Fibroblast of skin of back (primary cell): ENCODE data around the gene CXCR3.
A peak's percentile ranks its signal among the peaks of the same experiment; 100 is the strongest.
"Not testable (repeated sequence)": the region's sequence is repeated elsewhere in the genome, so short reads cannot be mapped to it uniquely, and the experiment has no call there.

Experiments used
- DNase-seq: peaks from one replicate; pipeline ENCODE4 v3.0.0-alpha.2; 2013

Gene CXCR3

GRCh38 chrX:71636438-71637252, 18.3 kb upstream of the CXCR3 start:
- peak; percentile 0 for DNase-seq

- DNase-seq, result no peak
Observed at GRCh38 chrX:71634366-71634765, 16.1 kb upstream of the CXCR3 start.

- DNase-seq, result no peak
Observed at GRCh38 chrX:71632923-71633657, 14.8 kb upstream of the CXCR3 start.

DNA sequence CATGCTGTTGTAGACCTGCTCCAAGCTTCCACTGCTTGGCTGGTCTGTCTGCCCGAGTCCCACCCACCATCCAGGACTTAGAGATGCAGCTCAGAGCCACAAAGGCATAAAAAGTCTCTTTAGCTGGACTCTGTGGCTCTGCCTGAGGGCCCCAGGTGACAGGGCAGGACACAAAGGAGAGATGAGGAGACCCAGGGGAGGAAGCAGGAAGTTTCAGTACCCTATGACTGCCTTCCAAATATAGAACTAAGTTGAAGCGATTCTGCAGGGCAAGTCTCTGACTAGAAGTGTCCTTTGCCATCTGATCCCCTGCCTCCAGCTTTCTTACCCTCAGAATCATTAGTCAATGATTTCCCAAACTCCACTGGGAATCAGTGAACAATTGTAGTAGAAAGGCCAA, 11.2 kb upstream of the CXCR3 start:
- DNase-seq, result no peak

DNA sequence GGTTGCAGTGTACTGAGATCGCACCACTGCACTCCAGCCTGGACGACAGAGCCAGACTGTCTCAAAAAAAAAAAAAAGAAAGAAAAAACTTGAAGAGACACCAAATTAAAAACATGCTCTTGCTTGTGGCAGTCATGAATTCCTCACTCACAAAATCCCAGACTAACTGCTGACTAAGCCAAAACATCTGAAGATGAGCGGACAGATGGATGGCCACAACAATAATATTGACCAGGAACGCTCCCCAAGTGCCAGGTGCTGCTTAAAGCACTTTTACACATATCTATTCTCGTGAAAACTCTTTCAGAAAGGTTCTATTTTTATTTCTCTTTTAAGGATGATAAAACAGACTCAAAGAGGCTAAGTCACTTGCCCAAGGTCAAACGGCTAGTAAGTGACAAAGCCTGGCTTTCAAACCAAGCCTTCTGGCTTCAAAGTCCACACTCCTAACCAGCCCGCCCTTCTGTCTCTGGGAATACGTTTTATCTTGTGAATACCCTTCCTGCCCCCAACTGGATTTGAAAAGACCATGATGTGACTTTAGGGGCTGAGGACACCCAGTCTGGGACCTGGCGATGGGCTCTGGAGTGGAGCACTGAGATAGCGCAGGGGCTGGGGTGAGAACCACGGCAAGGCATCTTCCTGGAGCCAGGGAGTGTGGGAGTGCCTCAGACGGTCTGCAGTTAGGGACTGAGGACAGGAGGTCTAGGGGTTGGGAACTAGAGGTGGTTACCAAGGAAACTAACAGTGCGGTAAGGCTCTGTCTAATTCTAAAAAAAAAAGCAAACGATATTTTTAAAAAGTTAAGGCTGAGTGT, 9.5 kb upstream of the CXCR3 start:
- no peak for DNase-seq

GRCh38 chrX:71626576-71626975, 8.3 kb upstream of the CXCR3 start:
- DNase-seq, result no peak

- no peak for DNase-seq
Observed at GRCh38 chrX:71625471-71625870, 7.2 kb upstream of the CXCR3 start.

GRCh38 chrX:71623714-71624113, 5.4 kb upstream of the CXCR3 start:
- DNase-seq, result no peak

GRCh38 chrX:71622576-71623450, 4.5 kb upstream of the CXCR3 start:
- DNase-seq, result peak; percentile 58

DNA sequence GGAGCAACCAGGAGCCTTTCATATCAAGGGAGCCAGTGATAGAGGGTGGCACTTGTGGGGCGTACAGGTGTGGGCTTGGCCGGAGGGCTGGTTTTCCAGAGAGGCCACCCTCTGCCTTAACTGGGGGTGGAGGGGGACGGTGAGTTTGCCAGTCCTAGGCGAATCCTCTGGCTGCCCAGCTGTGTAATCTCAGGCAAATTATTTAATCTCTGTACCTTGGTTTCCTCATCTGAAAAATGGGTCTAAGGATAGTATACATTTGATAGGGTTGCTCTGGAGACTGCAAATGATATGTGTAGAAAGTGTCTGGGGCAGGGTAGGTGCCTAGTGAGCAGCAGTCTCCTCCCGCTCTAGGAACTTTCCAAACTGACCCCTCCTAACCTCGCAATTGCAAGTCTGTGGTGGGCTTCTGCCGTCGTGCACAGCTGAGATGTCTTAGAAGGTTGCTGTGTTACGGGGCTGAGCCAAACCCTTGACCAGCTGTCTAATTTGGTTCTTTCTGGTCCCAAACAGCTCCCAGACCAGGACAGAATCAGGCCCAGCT, 3.8 kb upstream of the CXCR3 start:
- no peak for DNase-seq

DNA sequence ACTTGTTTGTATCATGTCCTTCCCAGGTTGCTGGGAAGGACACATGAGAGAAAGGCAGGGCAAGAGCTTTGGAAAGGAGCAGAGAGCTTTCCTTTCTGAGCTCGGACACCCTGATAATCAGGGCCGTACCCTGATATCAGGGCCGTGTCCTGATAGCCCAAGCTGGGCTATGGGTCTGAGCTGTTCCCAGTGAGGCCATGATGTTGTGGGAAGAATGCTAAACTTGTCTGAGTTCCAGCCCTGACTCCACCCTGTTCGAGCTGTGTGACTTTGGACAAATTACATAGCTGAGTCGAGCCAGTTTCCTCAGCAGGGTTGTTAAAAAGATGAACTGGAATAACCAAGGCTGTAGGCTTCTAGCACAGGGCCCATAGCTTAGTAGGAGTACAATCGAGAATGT, 3.3 kb upstream of the CXCR3 start:
- DNase-seq, result no peak

DNA sequence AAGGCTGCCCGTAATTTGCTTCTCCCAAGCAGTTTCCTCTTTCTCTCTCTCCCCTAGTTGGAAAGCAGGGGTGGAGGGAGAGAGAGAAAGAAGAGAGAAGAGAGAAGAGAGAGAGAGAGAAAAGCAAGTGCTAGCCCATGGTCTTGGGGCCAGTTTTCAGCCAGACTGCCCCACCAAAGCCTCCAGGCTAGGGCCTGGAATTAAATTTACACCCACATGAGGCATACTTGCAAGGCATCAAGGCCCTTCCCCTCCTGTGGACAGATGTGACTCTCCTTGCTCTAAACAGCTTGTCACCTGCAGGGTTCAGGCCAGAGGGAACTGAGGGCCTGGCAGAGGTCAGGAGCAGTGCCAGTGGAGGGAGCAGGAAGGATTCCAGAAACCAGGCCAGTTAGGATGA, 1.7 kb upstream of the CXCR3 start:
- no peak for DNase-seq

- DNase-seq, result no peak
Observed at GRCh38 chrX:71619193-71619592, 882 bp upstream of the CXCR3 start.

- no peak for DNase-seq
Observed at GRCh38 chrX:71618787-71619186, 476 bp upstream of the CXCR3 start.

DNA sequence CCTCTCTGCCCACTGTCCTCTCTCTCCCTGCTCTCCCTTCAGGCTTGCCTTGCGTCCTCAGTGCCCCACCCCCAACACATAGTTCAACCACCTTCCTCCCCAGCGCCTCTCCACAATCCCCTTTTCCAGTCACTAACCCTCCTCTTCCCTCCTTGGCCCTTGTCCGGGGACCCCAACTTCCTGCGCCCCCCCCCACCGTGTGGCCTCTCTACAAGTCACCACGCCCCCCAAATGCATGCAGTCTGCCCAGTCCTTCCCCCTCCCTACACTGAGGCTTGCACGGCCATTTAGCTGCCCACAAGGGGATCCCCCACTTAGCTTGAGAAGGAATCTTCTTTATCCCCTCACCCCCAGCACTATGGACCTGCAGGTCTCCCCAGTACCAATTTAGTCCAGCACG, 569 bp downstream of the CXCR3 start:
- DNase-seq, result no peak

- no peak for DNase-seq
Observed at GRCh38 chrX:71616672-71617529, 1.4 kb downstream of the CXCR3 start.

DNA sequence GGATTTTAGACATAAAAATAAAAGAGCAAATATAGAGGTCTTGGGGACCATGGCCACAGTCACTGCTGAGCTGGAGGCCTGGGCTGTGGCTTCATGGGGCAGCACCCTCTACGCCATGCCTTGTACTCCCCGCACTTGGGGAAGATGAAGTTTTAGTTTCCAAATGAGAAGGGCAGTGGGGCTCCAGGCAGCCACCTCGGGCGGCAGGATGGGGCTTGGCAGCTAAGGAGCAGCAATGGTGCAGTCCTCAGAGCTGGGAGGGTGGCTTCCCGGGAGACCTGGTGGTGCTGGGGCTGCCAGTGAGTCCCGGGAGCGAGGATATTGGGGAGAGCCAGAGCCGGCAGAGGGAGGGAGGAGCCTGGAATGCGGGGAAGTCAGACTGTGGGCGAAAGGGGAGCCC, 2.4 kb downstream of the CXCR3 start:
- no peak for DNase-seq

GRCh38 chrX:71615056-71615455, 3.3 kb downstream of the CXCR3 start:
- DNase-seq, result no peak

- DNase-seq, result no peak
Observed at GRCh38 chrX:71612256-71612655, 6.1 kb downstream of the CXCR3 start.

- DNase-seq, result not testable (repeated sequence)
Observed at GRCh38 chrX:71611736-71612135, 6.6 kb downstream of the CXCR3 start.
